GM19240 (cell line): Measurements from ENCODE around the gene FBXO17.

ENCODE experiments used
- DNase-seq: peaks from one replicate; pipeline ENCODE4 v3.0.0; 2011; ENCODE audit warnings: low spot score; ENCODE audit not compliant: insufficient read length

FBXO17 gene

DNA sequence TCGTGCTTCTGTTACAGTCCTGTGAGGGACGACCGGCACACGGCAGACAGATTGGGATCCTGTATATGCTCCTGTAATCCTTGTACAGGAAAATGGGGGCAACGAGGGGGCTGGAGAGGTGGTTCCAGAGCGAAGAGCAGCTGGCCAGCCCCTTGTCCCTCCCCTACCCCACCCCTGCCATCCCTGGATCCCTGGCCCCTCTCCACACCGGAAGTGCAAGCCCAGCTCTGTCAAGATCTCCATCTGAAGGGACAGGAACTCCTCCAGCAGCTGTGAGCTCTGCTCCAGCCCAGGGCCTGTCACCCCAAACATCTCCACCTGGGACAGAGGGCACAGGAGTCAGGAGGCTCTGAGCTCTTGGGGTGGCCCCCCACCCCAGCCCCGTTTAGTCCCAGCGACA lies 58.0 kb downstream of the FBXO17 start:
- no peak for DNase-seq

DNA sequence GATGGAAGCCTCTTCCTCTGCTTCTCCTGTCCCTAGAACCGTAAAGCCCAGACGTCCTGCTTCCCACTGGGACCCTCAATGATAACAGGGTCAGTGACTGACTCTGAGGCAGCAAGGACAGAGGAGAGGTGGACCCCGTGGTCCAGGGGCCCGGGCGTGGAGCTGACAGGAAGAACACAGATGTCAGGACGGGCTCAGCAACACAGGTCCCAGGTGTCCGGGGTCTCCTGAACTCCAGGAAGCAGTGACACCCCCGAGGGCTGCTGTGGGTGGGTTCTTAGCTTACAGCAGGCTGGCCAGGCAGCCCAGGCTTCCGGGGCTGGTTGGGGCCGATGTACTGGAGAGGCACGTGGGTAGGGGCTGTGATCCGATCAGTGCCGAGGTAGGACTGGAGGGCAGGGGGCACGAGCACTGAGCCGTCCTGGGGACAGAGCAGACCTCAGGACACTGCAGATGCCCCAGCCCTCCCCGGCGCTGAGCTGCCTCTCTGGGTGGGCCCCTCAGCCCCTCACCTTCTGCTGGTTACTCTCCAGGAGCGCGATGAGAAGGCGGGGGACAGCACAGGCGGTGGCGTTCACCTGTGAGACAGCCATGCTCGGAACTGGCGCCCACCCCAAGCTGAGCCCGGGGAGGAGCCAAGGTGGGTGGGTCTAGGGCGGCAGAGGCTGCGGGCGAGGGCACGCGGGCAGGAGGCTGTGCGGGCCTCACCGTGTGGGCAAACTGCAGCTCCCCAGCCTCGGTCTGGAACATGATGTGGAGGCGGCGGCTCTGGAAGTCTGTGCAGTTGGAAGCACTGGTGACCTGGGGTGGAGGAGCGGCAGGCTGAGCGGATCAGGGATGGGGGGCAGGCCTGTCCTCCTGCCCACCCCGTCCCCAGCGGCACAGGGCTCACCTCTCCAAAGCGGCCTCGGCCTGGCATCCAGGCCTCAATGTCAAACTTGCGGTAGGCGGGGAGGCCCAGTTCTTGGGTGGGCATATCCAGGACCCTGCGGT lies 59.9 kb downstream of the FBXO17 start:
- DNase-seq = no peak

DNA sequence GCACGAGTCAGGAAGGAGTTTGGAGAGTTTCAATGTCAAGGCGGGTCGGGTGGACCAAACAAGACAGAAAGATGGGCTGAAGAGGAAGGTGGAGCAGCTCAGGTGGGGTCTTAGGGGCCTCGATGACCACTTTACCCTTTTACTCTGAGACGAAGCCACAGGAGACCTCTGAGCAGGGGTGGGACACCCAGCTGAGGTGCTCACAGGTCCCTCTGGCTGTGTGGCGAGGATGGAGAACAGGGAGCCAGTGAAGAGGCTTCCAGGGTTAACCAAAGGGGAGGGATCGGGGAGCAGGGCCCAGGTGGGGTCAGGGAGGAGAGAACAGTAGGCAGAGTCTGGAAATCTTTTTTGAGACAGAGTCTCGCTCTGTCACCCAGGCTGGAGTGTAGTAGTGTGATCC lies 61.6 kb downstream of the FBXO17 start:
- no peak for DNase-seq

DNA sequence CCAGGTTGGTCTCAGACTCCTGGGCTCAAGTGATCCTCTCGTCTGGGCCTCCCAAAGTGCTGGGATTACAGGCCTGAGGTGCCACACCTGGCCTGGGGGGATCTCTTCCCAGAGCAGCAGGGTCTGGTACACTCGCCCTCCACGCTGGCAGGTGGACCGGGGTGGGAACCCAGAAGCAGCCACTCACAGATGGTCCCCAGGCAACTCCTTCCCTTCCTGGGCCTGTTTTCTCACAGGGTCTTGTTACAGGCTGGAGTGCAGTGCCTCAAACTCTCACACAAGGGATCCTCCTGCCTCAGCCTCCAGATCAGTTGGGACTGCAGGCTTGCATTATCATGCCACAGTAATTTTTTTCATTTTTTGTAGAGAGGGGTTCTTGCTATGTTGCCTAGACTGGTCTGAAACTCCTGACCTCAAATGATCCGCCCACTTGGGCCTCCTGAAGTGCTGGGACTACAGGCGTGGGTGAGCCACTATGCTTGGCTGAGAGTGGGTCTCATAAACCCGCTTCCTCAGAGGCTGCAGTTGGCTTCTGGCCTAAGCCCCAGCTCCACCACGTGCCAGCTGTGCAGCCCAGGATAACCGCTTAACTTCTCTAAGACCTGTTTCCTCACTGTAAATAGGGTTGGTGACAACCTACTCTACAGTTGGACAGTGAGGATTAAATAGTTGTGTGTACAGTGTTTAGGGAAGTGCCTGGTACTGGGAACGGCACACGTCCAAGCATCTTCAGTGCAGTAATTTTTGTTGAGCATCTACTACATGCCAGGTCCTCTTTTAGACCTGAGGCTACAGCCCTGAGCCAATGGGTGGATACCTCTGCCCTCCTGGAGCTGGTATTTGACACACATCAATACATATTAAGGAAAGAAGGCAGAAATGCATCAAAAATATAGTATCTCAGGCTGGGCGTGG lies 62.7 kb downstream of the FBXO17 start:
- no peak for DNase-seq

DNA sequence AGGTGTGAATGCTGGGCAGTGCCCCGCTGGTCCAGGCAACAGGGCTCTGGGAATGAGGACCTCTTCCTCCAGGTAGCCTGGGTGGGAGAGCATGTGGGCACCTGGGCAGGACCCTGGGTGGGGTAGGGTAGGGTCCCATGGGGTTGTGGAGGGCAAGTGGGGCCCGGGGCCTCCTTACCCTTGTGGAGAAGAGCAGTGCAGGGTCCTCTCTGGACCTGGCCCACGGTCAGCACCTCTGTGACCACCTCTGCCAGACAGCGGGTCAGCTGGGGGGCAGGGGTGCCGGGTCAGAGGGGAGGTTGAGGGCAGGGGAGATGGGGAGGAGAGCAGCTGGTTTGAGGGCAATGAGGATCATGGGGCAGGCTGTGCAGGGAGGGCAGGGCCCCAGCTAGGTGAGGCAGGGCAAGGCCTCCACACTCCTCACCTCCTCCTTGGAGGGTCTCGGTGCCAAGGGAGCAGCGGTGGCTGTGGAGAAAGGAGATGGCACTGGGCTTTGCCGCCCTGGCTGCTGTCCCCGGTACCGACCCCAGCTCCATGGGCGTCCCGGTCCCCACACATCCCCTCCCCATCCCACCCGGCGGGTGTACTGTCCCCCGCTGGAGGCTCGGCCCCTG lies 64.0 kb downstream of the FBXO17 start:
- DNase-seq = no peak

DNA sequence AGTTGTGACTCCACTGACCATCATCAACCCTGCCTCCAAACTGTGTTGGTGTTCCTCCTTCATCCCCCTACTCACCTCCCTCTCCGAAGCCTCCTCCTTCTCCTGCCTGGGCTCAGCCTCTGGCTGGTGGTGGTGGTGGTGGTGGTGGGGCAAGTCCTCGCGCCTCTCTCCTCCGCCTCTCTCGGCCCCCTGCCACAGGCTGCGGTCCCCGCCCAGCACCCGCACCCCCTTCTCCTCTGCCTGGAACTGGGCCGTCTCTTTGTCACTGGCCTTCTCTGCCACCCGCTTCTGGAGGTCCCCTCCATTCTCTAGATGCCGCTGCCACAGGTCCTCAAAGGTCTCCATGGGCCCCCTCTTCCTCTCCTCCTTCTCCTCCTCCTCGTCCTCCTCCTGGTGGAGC lies 65.1 kb downstream of the FBXO17 start:
- no peak for DNase-seq

DNA sequence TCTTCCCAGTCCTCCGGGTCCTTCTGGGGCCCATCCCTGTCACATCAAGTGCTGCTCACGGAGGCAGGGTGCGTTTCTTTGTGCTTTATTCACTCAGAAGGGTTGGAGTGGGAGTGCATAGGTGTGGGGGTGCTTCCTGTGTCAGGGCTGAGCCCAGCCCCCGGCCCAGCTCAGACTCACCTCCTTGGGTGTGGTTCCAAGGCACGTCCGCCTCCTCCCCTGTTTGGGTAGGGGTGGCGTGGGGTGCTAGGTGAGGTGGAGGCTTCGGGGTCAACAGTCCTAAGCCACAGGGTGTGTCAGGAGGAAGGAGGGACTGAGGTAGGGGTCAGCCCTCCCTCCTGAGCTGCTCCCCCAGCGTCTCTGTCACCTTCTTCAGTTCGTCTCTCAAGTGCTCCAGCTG lies 66.6 kb downstream of the FBXO17 start:
- DNase-seq = no peak

DNA sequence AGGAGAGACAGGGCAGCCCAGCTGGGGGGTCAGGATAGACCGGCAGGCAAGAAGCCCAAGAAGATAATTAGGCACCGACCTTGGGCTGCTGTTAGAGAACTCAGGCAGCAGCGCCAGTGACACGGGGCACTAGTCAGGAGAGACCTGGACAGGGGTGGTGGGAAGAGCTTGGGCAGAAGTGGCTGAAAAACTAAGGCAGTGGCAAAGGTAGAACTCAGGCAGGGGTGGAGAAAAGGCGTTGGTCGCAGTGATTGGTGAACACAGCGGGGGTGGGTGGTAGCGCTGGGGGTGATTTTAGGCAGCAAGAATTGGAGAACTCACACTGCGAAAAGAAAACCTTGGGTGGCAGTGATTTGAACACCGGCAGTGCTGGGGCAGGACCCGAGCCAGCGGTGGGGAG lies 67.9 kb downstream of the FBXO17 start:
- DNase-seq = no peak

DNA sequence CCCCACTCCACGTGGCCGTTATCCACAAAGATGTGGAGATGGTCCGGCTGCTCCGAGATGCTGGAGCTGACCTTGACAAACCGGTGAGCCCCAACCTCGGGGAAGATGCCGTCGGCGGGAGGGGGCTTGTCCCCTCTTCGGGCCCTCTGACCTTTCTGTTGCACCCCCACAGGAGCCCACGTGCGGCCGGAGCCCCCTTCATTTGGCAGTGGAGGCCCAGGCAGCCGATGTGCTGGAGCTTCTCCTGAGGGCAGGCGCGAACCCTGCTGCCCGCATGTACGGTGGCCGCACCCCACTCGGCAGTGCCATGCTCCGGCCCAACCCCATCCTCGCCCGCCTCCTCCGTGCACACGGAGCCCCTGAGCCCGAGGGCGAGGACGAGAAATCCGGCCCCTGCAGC lies 68.3 kb downstream of the FBXO17 start:
- DNase-seq = no peak

DNA sequence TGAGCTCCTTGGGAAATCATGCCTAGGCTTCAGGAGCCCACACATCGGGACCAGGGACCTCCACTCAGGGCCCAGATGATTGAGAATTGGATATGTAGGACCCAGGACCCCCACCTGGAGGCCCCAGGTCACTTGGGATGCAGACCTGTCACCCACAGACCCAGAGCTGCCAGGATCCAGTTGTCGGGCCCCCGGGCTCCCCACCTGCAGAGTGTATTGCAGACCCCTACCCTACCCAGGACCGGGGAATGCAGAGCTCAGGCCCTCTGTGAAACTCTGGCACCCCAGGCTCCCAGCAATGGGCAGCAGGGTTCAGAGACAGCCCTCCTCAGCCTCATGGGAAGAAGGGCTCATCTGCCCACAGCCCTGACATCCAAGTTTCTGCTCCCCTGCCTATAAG lies 69.9 kb downstream of the FBXO17 start:
- DNase-seq = no peak

DNA sequence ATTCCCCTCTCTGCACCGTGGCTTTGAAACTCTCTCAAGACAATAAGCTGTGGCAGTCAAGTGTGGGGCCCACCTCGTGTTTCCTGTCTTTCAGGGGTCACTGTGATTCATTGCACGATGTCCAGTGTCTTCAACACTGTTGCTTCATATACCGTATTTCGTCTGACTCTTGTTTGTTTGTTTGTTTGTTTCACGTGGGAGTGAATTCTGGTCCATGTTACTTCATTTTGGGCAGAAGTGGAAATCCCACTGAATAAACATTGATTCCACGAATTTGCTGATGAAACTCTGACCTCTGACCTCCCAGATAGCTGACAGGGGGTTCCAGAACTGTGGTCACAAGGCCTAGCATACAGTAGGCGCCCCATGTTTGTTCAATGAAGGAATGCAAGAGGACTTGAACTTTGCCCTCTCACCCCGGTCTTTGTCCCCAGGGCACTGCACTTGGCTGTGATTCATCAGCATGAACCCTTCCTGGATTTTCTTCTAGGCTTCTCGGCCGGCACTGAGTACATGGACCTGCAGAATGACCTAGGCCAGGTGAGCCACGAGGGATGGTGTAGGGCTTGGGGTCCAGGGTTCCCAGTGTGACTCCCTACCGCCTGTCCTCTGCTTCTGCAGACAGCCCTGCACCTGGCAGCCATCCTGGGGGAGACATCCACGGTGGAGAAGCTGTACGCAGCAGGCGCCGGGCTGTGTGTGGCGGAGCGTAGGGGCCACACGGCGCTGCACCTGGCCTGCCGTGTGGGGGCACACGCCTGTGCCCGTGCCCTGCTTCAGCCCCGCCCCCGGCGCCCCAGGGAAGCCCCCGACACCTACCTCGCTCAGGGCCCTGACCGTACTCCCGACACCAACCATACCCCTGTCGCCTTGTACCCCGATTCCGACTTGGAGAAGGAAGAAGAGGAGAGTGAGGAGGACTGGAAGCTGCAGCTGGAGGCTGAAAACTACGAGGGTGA lies 70.7 kb downstream of the FBXO17 start:
- DNase-seq = no peak

DNA sequence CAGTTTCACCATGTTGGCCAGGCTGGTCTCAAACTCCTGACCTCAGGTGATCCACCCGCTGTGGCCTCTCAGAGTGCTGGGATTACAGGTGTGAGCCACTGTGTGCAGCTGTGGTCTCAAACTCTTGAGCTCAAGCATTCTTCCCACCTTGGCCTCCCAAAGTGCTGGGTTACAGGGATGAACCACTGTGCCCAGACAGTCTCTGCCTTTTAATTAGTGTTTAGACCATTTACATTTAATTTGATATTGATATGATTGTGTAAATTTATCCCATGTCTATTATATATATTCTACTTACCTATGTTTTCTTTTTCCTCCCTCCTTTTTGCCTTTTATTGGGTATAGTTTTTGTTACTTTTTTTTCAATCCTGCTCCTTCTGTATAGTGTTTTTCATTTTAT lies 73.9 kb downstream of the FBXO17 start:
- DNase-seq = no peak

DNA sequence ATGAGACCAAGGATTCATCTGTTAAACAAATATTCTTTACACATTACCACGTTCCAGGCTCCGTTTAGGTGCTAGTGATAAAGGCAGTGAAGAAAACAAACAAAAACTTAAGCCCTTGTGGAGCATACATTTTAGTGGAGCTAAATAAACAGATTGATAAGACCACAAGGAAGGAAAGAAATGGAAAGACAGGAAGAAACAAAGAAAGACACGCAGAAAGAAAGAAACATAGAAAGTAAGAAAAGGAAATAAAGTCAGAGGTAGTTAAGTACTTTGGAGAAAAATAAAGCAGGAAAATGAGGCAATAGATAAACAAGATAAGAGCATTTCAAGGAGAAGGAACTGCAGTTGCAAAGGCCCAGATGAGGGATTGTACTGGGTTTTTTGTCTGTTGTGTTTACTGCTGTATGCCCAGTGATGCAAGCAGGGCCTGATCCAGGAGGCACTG lies 74.8 kb downstream of the FBXO17 start:
- no peak for DNase-seq

DNA sequence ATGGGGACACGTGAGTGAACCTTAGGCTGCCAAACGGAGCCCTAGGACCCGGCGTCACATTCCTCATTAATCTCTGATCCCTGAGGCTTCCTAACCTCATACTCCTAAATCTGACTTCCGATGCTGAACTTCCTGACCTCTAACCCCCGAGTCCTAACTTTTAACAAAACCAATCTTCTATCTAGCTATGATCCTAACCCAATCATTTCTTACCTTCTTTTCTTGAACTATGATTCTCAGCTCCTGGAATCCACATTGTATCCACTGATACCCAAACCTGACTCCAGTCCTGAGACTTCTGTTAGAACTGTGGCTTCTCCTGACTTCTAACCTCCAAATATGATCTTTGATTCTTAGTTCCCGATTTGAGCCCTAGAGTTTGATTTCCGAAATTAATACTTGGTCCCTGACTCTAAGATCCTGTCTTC lies 75.3 kb downstream of the FBXO17 start:
- DNase-seq = no peak

DNA sequence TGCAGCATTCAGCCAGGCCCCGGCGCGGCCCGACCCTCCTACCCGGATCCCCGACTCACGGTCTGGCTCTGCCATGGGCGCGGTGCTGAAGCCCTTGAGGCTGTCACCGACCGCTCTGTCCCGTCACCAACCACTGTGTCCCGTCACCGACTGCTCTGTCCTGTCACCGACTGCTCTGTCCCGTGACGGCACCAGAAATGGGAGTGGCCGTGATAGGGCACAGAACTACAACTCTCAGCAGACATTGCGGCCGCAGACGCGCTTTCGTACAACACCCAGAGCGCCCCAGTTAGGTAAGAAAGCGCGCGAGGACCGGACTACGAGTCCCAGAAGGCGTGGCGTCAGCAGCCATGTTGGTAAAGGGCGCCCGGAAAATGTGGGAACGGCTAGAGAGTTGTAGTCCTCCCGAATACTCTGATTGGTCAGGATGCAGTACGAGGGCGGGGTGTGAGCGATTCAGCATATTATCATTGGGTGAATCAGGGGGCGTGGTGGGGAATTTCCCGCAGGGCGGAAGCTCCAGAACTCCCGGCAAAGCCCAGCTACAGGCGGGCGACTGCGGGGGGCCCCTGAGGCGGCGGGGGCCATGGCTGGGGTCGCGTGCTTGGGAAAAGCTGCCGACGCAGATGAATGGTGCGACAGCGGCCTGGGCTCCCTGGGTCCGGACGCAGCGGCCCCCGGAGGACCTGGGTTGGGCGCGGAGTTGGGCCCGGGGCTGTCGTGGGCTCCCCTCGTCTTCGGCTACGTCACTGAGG lies 75.9 kb downstream of the FBXO17 start, which contains the start of the genes NFKBIB and SIRT2:
NFKBIB (plus strand) TSS at position 523 of the 755 bp plus-strand sequence; CDS start at position 587, 64 bp downstream.
SIRT2 (minus strand) TSS at position 172 of the 755 bp plus-strand sequence; CDS start at position 75, 97 bp downstream.
- peak; percentile 98 for DNase-seq

DNA sequence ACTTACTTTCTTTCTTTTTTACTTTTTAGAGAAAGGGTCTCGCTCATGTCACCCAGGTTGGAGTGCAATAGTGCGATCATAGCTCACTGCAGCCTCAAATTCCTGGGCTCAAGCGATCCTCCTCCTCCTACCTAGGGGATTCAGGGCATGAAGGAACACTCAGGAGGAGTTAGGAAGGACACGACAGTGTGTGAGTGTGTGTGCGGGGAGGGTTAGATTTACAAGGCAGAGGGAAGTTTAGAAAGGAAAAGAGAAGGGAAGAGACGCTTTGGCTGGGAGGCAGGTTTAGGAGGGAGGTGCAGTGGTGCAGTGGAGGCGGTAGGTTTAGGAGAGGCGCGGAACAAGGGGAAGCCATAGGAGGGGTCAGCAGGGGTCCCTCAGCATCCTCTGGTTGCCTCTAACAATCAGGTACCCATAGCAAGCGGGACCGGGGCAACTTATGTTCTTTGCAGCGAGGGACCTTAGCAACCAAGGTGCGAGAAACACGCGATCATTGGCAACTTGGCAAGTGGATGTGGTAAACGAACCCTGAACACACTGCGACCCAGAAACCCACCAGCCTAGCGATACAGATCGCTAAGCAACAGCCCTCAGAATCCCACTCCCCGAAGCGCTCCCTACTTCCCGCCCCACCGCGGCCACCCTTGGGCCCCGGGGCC lies 76.6 kb downstream of the FBXO17 start:
- DNase-seq = no peak

DNA sequence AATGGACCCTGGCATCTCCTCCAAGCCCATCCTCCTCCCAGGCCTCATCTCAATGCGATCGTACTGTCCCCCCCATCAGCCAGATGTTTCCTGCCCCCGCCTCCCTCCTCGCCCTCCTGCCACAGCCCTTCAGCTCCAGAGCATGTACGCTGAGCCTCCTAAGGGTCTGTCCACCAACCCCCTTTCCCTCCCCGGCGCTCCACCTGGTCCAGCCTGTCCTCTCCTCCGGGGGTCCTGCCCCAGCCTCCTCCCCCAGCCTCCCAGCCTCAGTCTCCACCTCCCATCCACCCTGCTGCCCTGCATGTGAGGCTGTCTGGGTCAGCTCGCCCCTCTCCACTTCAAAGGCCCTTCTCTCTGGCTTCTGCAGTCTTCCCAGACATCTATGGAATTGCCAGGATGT lies 80.6 kb downstream of the FBXO17 start:
- DNase-seq = no peak

DNA sequence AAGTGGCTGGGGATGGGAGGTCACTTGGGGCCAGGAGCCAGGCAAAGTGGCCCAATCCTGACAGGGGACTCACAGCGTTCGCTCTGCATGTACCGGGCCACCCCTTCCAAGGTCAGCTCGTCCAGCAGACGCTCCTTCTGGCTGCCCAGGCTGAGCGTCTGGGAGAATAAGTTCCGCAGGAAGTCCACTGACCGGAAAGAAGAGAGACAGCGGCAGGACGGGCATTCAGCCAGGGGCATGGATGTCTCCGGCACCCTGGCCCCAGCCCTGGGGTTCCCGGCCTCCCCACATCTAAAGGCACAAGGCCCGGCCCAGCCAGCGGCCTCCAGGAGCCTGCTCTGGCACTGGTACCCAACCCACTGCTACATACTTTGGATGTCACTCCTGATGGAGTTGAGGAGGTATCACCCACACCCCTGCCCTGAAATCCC lies 82.2 kb downstream of the FBXO17 start:
- DNase-seq = no peak

DNA sequence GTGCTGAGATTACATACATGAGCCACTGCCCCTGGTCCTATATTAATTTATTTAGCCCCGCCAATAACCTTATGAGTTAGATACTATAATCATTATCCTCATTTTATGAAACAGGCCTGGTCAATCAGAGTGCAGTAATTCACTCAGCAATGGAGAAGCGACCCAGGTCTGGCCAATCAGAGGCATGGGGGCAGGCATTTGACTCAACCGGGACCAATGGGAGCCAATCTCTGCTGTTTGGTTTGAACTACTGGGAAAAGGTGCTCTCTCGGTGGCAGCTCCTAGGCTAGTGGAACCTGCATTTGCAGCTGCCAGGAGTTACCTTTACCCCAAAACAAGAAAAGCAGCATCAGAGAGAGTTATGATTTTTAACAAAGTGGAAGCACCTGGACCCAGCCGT lies 82.7 kb downstream of the FBXO17 start:
- DNase-seq = no peak
